SU-DHL-6 (cell line): ENCODE data around the gene CTR9.
A peak's percentile ranks its signal among the peaks of the same experiment; 100 is the strongest.

Experiments
- H2AFZ ChIP-seq: fragments of 200-600 bp; sonication (generic); 2 replicates; pipeline ENCODE4 v1.6.1; 2014; ENCODE audit warnings: low read depth, mild to moderate bottlenecking, moderate library complexity, mixed read lengths, antibody characterized with exemption, low read length; ENCODE audit not compliant: severe bottlenecking
- H3F3A ChIP-seq: fragments of 200-600 bp; shearing (Covaris generic); 2 replicates; pipeline ENCODE4 v1.6.0; 2016; ENCODE audit warnings: antibody characterized with exemption, mild to moderate bottlenecking; ENCODE audit not compliant: insufficient read depth
- H3K27ac ChIP-seq: fragments of 200-600 bp; sonication (generic); 2 replicates; pipeline ENCODE4 v1.5.1; 2016; ENCODE audit warnings: low read depth, mild to moderate bottlenecking, low read length, moderate library complexity, mixed read lengths
- H3K27me3 ChIP-seq: fragments of 200-600 bp; sonication (generic), shearing (Covaris generic); 2 replicates; pipeline ENCODE4 v1.6.0; 2014; ENCODE audit warnings: mild to moderate bottlenecking, low read length
- H3K36me3 ChIP-seq: fragments of 200-600 bp; sonication (generic); 2 replicates; pipeline ENCODE4 v1.6.1; 2014; ENCODE audit warnings: mild to moderate bottlenecking, low read length, mixed read lengths
- H3K4me2 ChIP-seq: fragments of 300-600, 200-600 bp; shearing (Covaris generic), sonication (generic); 2 replicates; pipeline ENCODE4 v1.6.0; 2014; ENCODE audit warnings: low read length, low read depth, mild to moderate bottlenecking; ENCODE audit not compliant: poor library complexity, severe bottlenecking
- H3K4me3 ChIP-seq: fragments of 200-600 bp; sonication (generic); 2 replicates; pipeline ENCODE4 v1.5.1; 2014; ENCODE audit warnings: antibody characterized with exemption, low read length, mild to moderate bottlenecking, mixed read lengths; ENCODE audit not compliant: insufficient read depth, poor library complexity, severe bottlenecking
- H3K79me2 ChIP-seq: fragments of 200-600 bp; sonication (generic); 2 replicates; pipeline ENCODE4 v1.6.1; 2014; ENCODE audit warnings: mild to moderate bottlenecking, low read length, moderate library complexity; ENCODE audit not compliant: insufficient read depth
- H3K9ac ChIP-seq: fragments of 200-600 bp; sonication (generic); 2 replicates; pipeline ENCODE4 v1.7.0; 2014; ENCODE audit warnings: mild to moderate bottlenecking, low read length
- H3K9me2 ChIP-seq: fragments of 200-600 bp; sonication (generic); replicated peaks from 2 replicates; pipeline ENCODE4 v1.6.1; 2014; ENCODE audit warnings: low read length; ENCODE audit not compliant: insufficient read depth
- H3K9me3 ChIP-seq: fragments of 200-600 bp; sonication (generic); 2 replicates; pipeline ENCODE4 v1.6.1; 2014; ENCODE audit warnings: low read length, mixed read lengths; ENCODE audit not compliant: insufficient read depth
- H4K20me1 ChIP-seq: fragments of 200-600 bp; sonication (generic); 2 replicates; pipeline ENCODE4 v1.6.1; 2014; ENCODE audit warnings: low read depth, mild to moderate bottlenecking, antibody characterized with exemption, low read length, moderate library complexity, mixed read lengths
- CTCF ChIP-seq: fragments of 200-600 bp; sonication (generic); IDR thresholded peaks from one replicate; pipeline ENCODE4 v1.5.1; 2017; ENCODE audit warnings: antibody characterized with exemption, mild to moderate bottlenecking, low read length, moderate library complexity; ENCODE audit not compliant: insufficient read depth, poor library complexity, severe bottlenecking
- EZH2phosphoT487 ChIP-seq: fragments of 200-600 bp; sonication (generic), shearing (Covaris generic); conservative IDR thresholded peaks from 2 replicates; pipeline ENCODE4 v1.6.1; 2018; ENCODE audit warnings: mild to moderate bottlenecking, antibody characterized with exemption, low read length, moderate library complexity, mixed read lengths

Gene CTR9

GRCh38 chr11:10758957-10759356 lies 7.9 kb downstream of the CTR9 start:
- Histone ChIP-seq H3K9ac (no peak overlapping the region), H3F3A (peaks cover 6% of the 10 kb centered on the region; the same call in 1 of the 2 replicates), H3K9me3 (no peaks in the 10 kb centered on the region), H3K27me3 (no peaks in the 10 kb centered on the region), H3K4me3 (no peak overlapping the region), H2AFZ (no peak overlapping the region), H3K36me3 (peaks cover 51% of the 10 kb centered on the region), H3K79me2 (no peaks in the 10 kb centered on the region; the same call in 1 of the 2 replicates), H3K27ac (no peak overlapping the region), H3K4me2 (no peak overlapping the region), H3K9me2 (no peaks in the 10 kb centered on the region), H4K20me1 (peaks cover 5% of the 10 kb centered on the region; the same call in 1 of the 2 replicates)
- TF ChIP-seq CTCF (peak; percentile 48), EZH2phosphoT487 (no peak)

- H4K20me1 ChIP-seq = peaks cover 5% of the 10 kb centered on the region; the same call in 1 of the 2 replicates
- H3K9me3 ChIP-seq = no peaks in the 10 kb centered on the region
- H3K9me2 ChIP-seq = no peaks in the 10 kb centered on the region
- no peak overlapping the region for H3K27ac ChIP-seq
- TF ChIP-seq EZH2phosphoT487 (no peak), CTCF (no peak)
- peaks cover 6% of the 10 kb centered on the region; the same call in 1 of the 2 replicates for H3F3A ChIP-seq
- H3K4me2 ChIP-seq = no peak overlapping the region
- no peaks in the 10 kb centered on the region for H3K79me2 ChIP-seq
- H2AFZ ChIP-seq = no peak overlapping the region
- H3K4me3 ChIP-seq = no peak overlapping the region
- no peak overlapping the region for H3K9ac ChIP-seq
- no peaks in the 10 kb centered on the region for H3K27me3 ChIP-seq
- peaks cover 52% of the 10 kb centered on the region for H3K36me3 ChIP-seq
These were observed 10.1 kb downstream of the CTR9 start for GRCh38 chr11:10761085-10761698.

- H3K4me3 ChIP-seq = no peak overlapping the region
- H4K20me1 ChIP-seq = peaks cover 5% of the 10 kb centered on the region; the same call in 1 of the 2 replicates
- H3K27ac ChIP-seq = no peak overlapping the region
- no peak for TF ChIP-seq CTCF
- TF ChIP-seq EZH2phosphoT487 = no peak
- peaks cover 6% of the 10 kb centered on the region; the same call in 1 of the 2 replicates for H3F3A ChIP-seq
- no peaks in the 10 kb centered on the region for H3K27me3 ChIP-seq
- H3K36me3 ChIP-seq = peaks cover 58% of the 10 kb centered on the region
- H3K79me2 ChIP-seq = no peaks in the 10 kb centered on the region
- H2AFZ ChIP-seq = no peak overlapping the region
- H3K9me3 ChIP-seq = no peaks in the 10 kb centered on the region
- no peaks in the 10 kb centered on the region for H3K9me2 ChIP-seq
- H3K4me2 ChIP-seq = no peak overlapping the region
- no peak overlapping the region for H3K9ac ChIP-seq
These were observed 11.1 kb downstream of the CTR9 start for GRCh38 chr11:10762185-10762584.
